Astrocyte (in vitro differentiated cells and primary cell): ENCODE measurements around the gene TMOD4. TPM values are rescaled to one million over a fixed set of nuclear protein-coding genes. Genes with fewer than 3 reads are reported as not detected.
A peak's percentile ranks its signal among the peaks of the same experiment; 100 is the strongest.
"Not testable (repeated sequence)": the region's sequence is repeated elsewhere in the genome, so short reads cannot be mapped to it uniquely, and the experiment has no call there.

ENCODE experiments used
- DNase-seq: peaks from one replicate; pipeline ENCODE4 v3.0.0-alpha.2; 2010; ENCODE audit warnings: low read depth
- FAIRE-seq: peaks from 2 replicates; lab custom pipeline; 2011; peaks lifted over from hg19 to GRCh38; lab: Jason Lieb, UNC
- H2AFZ ChIP-seq: 2 replicates; pipeline ENCODE4 v1.6.0; 2012; ENCODE audit warnings: low read depth, low read length, inconsistent platforms
- H3K27ac ChIP-seq: 2 replicates; pipeline ENCODE4 v1.5.1; 2011; ENCODE audit warnings: low read depth, low read length, inconsistent platforms
- H3K27me3 ChIP-seq: 2 replicates; pipeline ENCODE4 v1.6.0; 2011; ENCODE audit warnings: low read length, inconsistent platforms; ENCODE audit not compliant: insufficient read depth
- H3K36me3 ChIP-seq: 2 replicates; pipeline ENCODE4 v1.5.1; 2011; ENCODE audit warnings: low read length, inconsistent platforms; ENCODE audit not compliant: insufficient read depth
- H3K4me1 ChIP-seq: 2 replicates; pipeline ENCODE4 v1.5.1; 2011; ENCODE audit warnings: low read length, inconsistent platforms; ENCODE audit not compliant: insufficient read depth
- H3K4me2 ChIP-seq: 2 replicates; pipeline ENCODE4 v1.6.0; 2012; ENCODE audit warnings: low read length, inconsistent platforms
- H3K4me3 ChIP-seq: 2 replicates; pipeline ENCODE4 v1.5.1; 2011; ENCODE audit warnings: low read depth, mild to moderate bottlenecking, low read length, inconsistent platforms; ENCODE audit not compliant: insufficient read depth
- H3K79me2 ChIP-seq: 2 replicates; pipeline ENCODE4 v1.6.0; 2012; ENCODE audit warnings: mild to moderate bottlenecking, low read length, inconsistent platforms; ENCODE audit not compliant: insufficient read depth
- H3K9ac ChIP-seq: 2 replicates; pipeline ENCODE4 v1.6.0; 2012; ENCODE audit warnings: mild to moderate bottlenecking, low read length, inconsistent platforms
- H3K9me3 ChIP-seq: 2 replicates; pipeline ENCODE4 v1.5.1; 2012; ENCODE audit warnings: low read depth, mild to moderate bottlenecking, low read length, inconsistent platforms; ENCODE audit not compliant: insufficient read depth
- H4K20me1 ChIP-seq: 2 replicates; pipeline ENCODE4 v1.6.0; 2012; ENCODE audit warnings: low read length, inconsistent platforms; ENCODE audit not compliant: insufficient read depth
- H3K27ac Mint-ChIP-seq: one replicate; pipeline ENCODE4 v1.8.0; 2021; ENCODE audit warnings: mild to moderate bottlenecking, mixed read lengths; ENCODE audit not compliant: unreplicated experiment
- H3K27me3 Mint-ChIP-seq: one replicate; pipeline ENCODE4 v1.8.0; 2021; ENCODE audit warnings: low read depth, mixed read lengths; ENCODE audit not compliant: unreplicated experiment
- H3K36me3 Mint-ChIP-seq: one replicate; pipeline ENCODE4 v1.8.0; 2021; ENCODE audit warnings: low read depth, mixed read lengths; ENCODE audit not compliant: unreplicated experiment
- H3K4me1 Mint-ChIP-seq: one replicate; pipeline ENCODE4 v1.8.0; 2021; ENCODE audit warnings: low read depth, mixed read lengths; ENCODE audit not compliant: unreplicated experiment
- H3K4me3 Mint-ChIP-seq: one replicate; pipeline ENCODE4 v1.8.0; 2021; ENCODE audit warnings: mild to moderate bottlenecking, moderate library complexity, mixed read lengths; ENCODE audit not compliant: unreplicated experiment
- H3K9me3 Mint-ChIP-seq: one replicate; pipeline ENCODE4 v1.8.0; 2021; ENCODE audit warnings: mild to moderate bottlenecking, mixed read lengths; ENCODE audit not compliant: unreplicated experiment
- EZH2 ChIP-seq: IDR thresholded peaks from 2 replicates; pipeline ENCODE4 v1.6.1; 2012; ENCODE audit warnings: mild to moderate bottlenecking, low read length, inconsistent platforms; ENCODE audit not compliant: insufficient read depth
- total RNA-seq: library from RNA; stranded (reverse); gene quantifications from 2 replicates; pipeline ENCODE4 v1.2.1, GENCODE V29; 2021
- TF ChIP-seq, protein P1 (sequence below): IDR thresholded peaks from 2 replicates; pipeline ENCODE4 v1.5.1; 2011; ENCODE audit warnings: low read depth, mild to moderate bottlenecking, inconsistent platforms, low read length, moderate library complexity; ENCODE audit not compliant: insufficient read depth

The TMOD4 gene
- total RNA-seq, 1 donor from 2014 or later: 1.4 TPM

DNA sequence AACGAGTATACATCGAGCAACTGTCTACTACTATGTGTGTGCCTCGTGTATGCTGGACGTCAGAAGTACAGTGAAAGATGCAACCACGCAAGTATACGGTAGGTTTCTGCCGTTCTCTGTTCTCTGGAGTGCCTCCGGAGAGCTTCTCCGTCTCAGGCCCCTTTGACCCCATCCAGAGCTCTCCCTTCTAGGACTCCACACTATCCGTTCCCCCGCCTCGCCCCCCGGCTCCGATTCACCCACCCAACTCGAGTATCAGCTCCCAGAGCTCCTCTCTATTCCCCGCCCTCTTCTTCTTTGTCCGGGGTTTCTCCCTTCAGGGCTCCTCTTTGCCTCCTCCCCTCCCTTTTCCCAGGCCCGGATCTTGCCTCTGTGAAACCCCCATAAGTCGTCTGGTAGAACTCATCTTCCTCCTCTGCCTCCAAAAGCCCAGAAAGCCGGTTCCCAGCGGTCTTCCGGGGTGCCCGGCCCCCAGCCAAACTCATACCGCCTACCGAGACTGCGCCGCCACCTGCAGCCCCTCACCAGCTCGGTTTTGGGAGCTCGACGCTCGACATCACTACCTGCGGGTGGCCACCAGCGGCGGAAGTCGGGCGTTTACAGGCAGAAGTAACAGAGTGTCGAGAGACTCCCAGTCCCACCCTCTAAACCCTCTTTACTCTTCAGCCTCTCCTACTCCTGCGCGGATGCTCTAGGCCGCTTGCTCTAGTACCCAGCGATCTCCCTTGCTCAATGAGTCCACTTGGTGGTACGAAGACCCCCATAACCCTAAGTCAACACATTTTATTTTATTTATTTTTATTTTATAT is 14.1 kb upstream of the TMOD4 start, which contains the start of gene VPS72:
VPS72 (minus strand) TSS at position 561 of the 809 bp plus-strand sequence; CDS start at position 485, 76 bp downstream.
- Histone ChIP-seq H3K27ac (peak within 1 kb of the TSS; percentile 84), H3K4me1 (peaks cover 11% of the 10 kb centered on the region), H3K4me2 (peak within 1 kb of the TSS; percentile 95), H3K79me2 (peaks cover 35% of the 10 kb centered on the region), H3K36me3 (peaks cover 10% of the 10 kb centered on the region), H3K9me3 (no peaks in the 10 kb centered on the region), H3K4me3 (peak within 1 kb of the TSS; percentile 91), H2AFZ (peak within 1 kb of the TSS; percentile 65), H3K27me3 (no peaks in the 10 kb centered on the region), H3K9ac (peak within 1 kb of the TSS; percentile 93), H4K20me1 (peaks cover 13% of the 10 kb centered on the region)
- Mint-ChIP-seq H3K36me3 (peaks cover 4% of the 10 kb centered on the region), H3K4me3 (peak within 1 kb of the TSS; percentile 100), H3K27ac (peak within 1 kb of the TSS; percentile 99), H3K4me1 (peaks cover 8% of the 10 kb centered on the region), H3K9me3 (no peaks in the 10 kb centered on the region), H3K27me3 (no peaks in the 10 kb centered on the region)
- TF ChIP-seq, protein P1, sequence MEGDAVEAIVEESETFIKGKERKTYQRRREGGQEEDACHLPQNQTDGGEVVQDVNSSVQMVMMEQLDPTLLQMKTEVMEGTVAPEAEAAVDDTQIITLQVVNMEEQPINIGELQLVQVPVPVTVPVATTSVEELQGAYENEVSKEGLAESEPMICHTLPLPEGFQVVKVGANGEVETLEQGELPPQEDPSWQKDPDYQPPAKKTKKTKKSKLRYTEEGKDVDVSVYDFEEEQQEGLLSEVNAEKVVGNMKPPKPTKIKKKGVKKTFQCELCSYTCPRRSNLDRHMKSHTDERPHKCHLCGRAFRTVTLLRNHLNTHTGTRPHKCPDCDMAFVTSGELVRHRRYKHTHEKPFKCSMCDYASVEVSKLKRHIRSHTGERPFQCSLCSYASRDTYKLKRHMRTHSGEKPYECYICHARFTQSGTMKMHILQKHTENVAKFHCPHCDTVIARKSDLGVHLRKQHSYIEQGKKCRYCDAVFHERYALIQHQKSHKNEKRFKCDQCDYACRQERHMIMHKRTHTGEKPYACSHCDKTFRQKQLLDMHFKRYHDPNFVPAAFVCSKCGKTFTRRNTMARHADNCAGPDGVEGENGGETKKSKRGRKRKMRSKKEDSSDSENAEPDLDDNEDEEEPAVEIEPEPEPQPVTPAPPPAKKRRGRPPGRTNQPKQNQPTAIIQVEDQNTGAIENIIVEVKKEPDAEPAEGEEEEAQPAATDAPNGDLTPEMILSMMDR: no peak
- no peak for TF ChIP-seq EZH2
- DNase-seq: peak; percentile 88
- no peak for FAIRE-seq

- Histone ChIP-seq H3K4me2 (peak overlapping the region; percentile 95), H3K4me3 (peak overlapping the region; percentile 91), H3K36me3 (peaks cover 19% of the 10 kb centered on the region), H3K79me2 (peaks cover 35% of the 10 kb centered on the region), H4K20me1 (peaks cover 13% of the 10 kb centered on the region), H3K4me1 (peaks cover 11% of the 10 kb centered on the region), H3K9ac (peak overlapping the region; percentile 93)
- not testable (repeated sequence) for H2AFZ ChIP-seq, H3K27ac ChIP-seq, H3K4me1 Mint-ChIP-seq, H3K27me3 Mint-ChIP-seq, H3K27me3 ChIP-seq, H3K9me3 ChIP-seq, H3K27ac Mint-ChIP-seq, DNase-seq, H3K36me3 Mint-ChIP-seq, FAIRE-seq, H3K9me3 Mint-ChIP-seq
- H3K4me3 Mint-ChIP-seq: peak overlapping the region; percentile 100
Observed at GRCh38 chr1:151188667-151189066, 12.9 kb upstream of the TMOD4 start.

GRCh38 chr1:151187205-151187604 is 11.4 kb upstream of the TMOD4 start:
- TF ChIP-seq EZH2: no peak
- TF ChIP-seq, protein P1: no peak
- H3K9ac ChIP-seq: no peak overlapping the region
- no peak overlapping the region for H3K4me2 ChIP-seq
- no peaks in the 10 kb centered on the region for H3K9me3 ChIP-seq
- Mint-ChIP-seq H3K4me3 (no peak overlapping the region), H3K27ac (no peak overlapping the region), H3K4me1 (peaks cover 8% of the 10 kb centered on the region), H3K36me3 (peaks cover 10% of the 10 kb centered on the region), H3K27me3 (no peaks in the 10 kb centered on the region), H3K9me3 (no peaks in the 10 kb centered on the region)
- H3K36me3 ChIP-seq: peaks cover 29% of the 10 kb centered on the region
- H3K4me3 ChIP-seq: no peak overlapping the region
- no peak overlapping the region for H2AFZ ChIP-seq
- H3K27me3 ChIP-seq: no peaks in the 10 kb centered on the region
- FAIRE-seq (no peak), DNase-seq (no peak)
- H3K27ac ChIP-seq: no peak overlapping the region
- H3K79me2 ChIP-seq: peaks cover 35% of the 10 kb centered on the region
- peaks cover 13% of the 10 kb centered on the region for H4K20me1 ChIP-seq
- H3K4me1 ChIP-seq: peaks cover 11% of the 10 kb centered on the region
